K562 (cell line): ENCODE measurements around the gene CHN2. TPM values are rescaled to one million over a fixed set of nuclear protein-coding genes. Genes with fewer than 3 reads are reported as not detected.

Experiments used
- ASH1L ChIP-seq: fragments of 450-650 bp; IDR thresholded peaks from 2 replicates; pipeline ENCODE4 v1.6.1; 2018; ENCODE audit warnings: borderline replicate concordance, mild to moderate bottlenecking, low read depth; ENCODE audit not compliant: partially characterized antibody
- BDP1 ChIP-seq: IDR thresholded peaks from 3 replicates; pipeline ENCODE4 v1.6.1; 2011; ENCODE audit not compliant: insufficient read length, insufficient read depth
- CC2D1A ChIP-seq: fragments of 450-650 bp; IDR thresholded peaks from 2 replicates; pipeline ENCODE4 v1.6.1; 2017; ENCODE audit warnings: mild to moderate bottlenecking
- HCFC1 ChIP-seq: IDR thresholded peaks from 2 replicates; pipeline ENCODE4 v1.6.1; 2012; ENCODE audit warnings: low read depth, low read length, improper control_type of control experiment
- IRF2 ChIP-seq: sonication (generic); formaldehyde crosslinking; IDR thresholded peaks from 2 replicates; pipeline ENCODE4 v1.8.1; 2022; ENCODE audit warnings: mild to moderate bottlenecking, missing genetic modification reagents
- KDM2B ChIP-seq: fragments of 250-450 bp; sonication (Bioruptor Pico); IDR thresholded peaks from 2 replicates; pipeline ENCODE4 v1.8.0; 2021; ENCODE audit warnings: mild to moderate bottlenecking, moderate library complexity
- PRMT5 ChIP-seq: sonication (generic); formaldehyde crosslinking; IDR thresholded peaks from 2 replicates; pipeline ENCODE4 v1.5.0; 2020; ENCODE audit warnings: missing genetic modification reagents
- SP2 ChIP-seq: IDR thresholded peaks from 2 replicates; pipeline ENCODE4 v1.6.1; 2011; ENCODE audit warnings: mild to moderate bottlenecking, low read depth, low read length, moderate library complexity; ENCODE audit not compliant: poor library complexity, severe bottlenecking; ENCODE audit errors: extremely low read depth
- ZNF165 ChIP-seq: fragments of 250-450 bp; sonication (Bioruptor Pico); IDR thresholded peaks from 2 replicates; pipeline ENCODE4 v1.4.0; 2020; ENCODE audit warnings: borderline replicate concordance
- ZNF384 ChIP-seq: IDR thresholded peaks from 2 replicates; pipeline ENCODE4 v1.6.1; 2012; ENCODE audit warnings: low read depth, low read length, improper control_type of control experiment
- polyA plus RNA-seq, 8 experiments: library from polyadenylated mRNA; depleted of rRNA in 4 of 8; stranded (reverse) in 5 of 8; unstranded in 3 of 8; fragments of >200 nt; fragmentation: Nextera tagmentation in 2 of 8; fragmentation: Illumina TruSeq in 1 of 8; extraction: Ambion mirVana in 2 of 8; extraction: Trizol in 1 of 8; gene quantifications; 2 replicates each; pipeline versions ENCODE4 v1.2.1 to v1.2.3, GENCODE V29; 2011 to 2014; ENCODE audit warnings: inconsistent platforms in 1 of 8, missing spikeins in 1 of 8
- total RNA-seq, 7 experiments: library from RNA; depleted of rRNA in 6 of 7; stranded (reverse); fragments of >200 nt in 6 of 7; fragmentation: Illumina TruSeq in 2 of 7; extraction: Trizol in 2 of 7; gene quantifications; 2 replicates each; pipeline versions ENCODE4 v1.2.1 to v1.2.3, GENCODE V29; 2011 to 2021; ENCODE audit warnings: low replicate concordance in 1 of 7
- TF ChIP-seq, protein P1 (sequence below): sonication (generic); formaldehyde crosslinking; IDR thresholded peaks from 2 replicates; pipeline ENCODE4 v1.8.0; 2023; ENCODE audit warnings: missing genetic modification reagents, mild to moderate bottlenecking, borderline replicate concordance
- TF ChIP-seq, protein P2 (sequence below): sonication (generic); formaldehyde crosslinking; IDR thresholded peaks from 2 replicates; pipeline ENCODE4 v1.9.0; 2022; ENCODE audit warnings: mild to moderate bottlenecking, missing genetic modification reagents

Gene CHN2
- total and polyA plus RNA-seq, 9 of the 15 experiments (the other 6 are each of a cell fraction or from before 2014, with no cell fraction given): 0.12 to 2.1 (median 0.31) TPM; not detected in 1

DNA sequence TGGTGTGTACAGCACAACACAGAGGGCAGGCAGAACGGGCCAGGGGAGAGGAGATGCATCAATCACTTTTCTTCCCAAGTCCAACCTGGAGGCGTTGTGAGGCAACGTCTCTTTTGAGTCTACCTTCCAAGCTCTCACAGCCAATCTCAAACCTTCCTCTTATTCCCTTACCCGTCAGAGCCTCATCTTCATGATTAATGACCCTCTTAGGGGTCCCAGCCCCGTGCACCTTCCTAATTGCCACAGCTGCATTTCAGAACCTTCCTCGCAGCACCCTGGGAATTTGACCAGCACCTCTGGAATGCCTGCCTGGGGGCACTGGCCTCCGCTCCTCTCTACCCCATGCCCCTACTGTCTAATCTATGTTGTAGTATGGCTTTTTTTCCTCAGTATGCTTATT lies 199.7 kb downstream of the CHN2 start (continued):
- TF ChIP-seq, protein P1, sequence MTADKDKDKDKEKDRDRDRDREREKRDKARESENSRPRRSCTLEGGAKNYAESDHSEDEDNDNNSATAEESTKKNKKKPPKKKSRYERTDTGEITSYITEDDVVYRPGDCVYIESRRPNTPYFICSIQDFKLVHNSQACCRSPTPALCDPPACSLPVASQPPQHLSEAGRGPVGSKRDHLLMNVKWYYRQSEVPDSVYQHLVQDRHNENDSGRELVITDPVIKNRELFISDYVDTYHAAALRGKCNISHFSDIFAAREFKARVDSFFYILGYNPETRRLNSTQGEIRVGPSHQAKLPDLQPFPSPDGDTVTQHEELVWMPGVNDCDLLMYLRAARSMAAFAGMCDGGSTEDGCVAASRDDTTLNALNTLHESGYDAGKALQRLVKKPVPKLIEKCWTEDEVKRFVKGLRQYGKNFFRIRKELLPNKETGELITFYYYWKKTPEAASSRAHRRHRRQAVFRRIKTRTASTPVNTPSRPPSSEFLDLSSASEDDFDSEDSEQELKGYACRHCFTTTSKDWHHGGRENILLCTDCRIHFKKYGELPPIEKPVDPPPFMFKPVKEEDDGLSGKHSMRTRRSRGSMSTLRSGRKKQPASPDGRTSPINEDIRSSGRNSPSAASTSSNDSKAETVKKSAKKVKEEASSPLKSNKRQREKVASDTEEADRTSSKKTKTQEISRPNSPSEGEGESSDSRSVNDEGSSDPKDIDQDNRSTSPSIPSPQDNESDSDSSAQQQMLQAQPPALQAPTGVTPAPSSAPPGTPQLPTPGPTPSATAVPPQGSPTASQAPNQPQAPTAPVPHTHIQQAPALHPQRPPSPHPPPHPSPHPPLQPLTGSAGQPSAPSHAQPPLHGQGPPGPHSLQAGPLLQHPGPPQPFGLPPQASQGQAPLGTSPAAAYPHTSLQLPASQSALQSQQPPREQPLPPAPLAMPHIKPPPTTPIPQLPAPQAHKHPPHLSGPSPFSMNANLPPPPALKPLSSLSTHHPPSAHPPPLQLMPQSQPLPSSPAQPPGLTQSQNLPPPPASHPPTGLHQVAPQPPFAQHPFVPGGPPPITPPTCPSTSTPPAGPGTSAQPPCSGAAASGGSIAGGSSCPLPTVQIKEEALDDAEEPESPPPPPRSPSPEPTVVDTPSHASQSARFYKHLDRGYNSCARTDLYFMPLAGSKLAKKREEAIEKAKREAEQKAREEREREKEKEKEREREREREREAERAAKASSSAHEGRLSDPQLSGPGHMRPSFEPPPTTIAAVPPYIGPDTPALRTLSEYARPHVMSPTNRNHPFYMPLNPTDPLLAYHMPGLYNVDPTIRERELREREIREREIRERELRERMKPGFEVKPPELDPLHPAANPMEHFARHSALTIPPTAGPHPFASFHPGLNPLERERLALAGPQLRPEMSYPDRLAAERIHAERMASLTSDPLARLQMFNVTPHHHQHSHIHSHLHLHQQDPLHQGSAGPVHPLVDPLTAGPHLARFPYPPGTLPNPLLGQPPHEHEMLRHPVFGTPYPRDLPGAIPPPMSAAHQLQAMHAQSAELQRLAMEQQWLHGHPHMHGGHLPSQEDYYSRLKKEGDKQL: no peak
- TF ChIP-seq ASH1L (no peak), HCFC1 (no peak), CC2D1A (no peak), PRMT5 (CRISPR knock-in tag) (no peak), SP2 (no peak), BDP1 (no peak), IRF2 (CRISPR knock-in tag) (no peak), KDM2B (CRISPR knock-in tag) (no peak), ZNF384 (no peak), ZNF165 (CRISPR knock-in tag) (no peak)
- TF ChIP-seq, protein P2, sequence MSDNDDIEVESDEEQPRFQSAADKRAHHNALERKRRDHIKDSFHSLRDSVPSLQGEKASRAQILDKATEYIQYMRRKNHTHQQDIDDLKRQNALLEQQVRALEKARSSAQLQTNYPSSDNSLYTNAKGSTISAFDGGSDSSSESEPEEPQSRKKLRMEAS (CRISPR knock-in tag): no peak
